ENCODE results near the gene ARMS2.

DNA sequence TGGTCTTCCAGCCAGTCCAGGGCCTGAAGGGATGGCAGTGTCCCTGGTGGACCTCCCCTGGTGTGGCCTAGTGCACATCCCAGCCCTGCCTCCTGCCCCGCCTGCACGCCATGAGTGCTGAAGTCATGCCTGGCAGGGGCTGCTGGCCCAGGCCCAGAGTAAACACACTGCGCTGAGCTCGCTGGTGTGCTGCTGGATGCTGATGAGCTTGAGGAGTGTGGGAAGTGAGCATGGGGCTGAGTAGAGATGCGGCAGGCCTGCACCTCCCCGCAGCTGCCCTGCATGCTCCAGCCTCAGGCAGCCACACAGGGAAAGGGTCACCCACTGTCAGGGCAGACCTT is 50.1 kb downstream of the ARMS2 start:
- TF ChIP-seq POLR2A (IDR thresholded peaks at IDR 0.05; ENCODE audit: low read depth, low read length) (no peak), TAF1 (IDR thresholded peaks at IDR 0.05; ENCODE audit: low read depth, low read length) (no peak)
